22Rv1 (cell line): ENCODE data around the gene DDX31.

Experiments used
- H3K27ac ChIP-seq: fragments of 450-650 bp; 2 replicates; pipeline ENCODE4 v1.5.1; 2017
- ZFX ChIP-seq: fragments of 450-650 bp; IDR thresholded peaks from 2 replicates; pipeline ENCODE4 v1.6.1; 2017; ENCODE audit warnings: antibody characterized with exemption, borderline replicate concordance
- TF ChIP-seq, protein P1 (sequence below): fragments of 450-650 bp; IDR thresholded peaks from 2 replicates; pipeline ENCODE4 v1.5.1; 2017; ENCODE audit warnings: mild to moderate bottlenecking

The DDX31 gene

DNA sequence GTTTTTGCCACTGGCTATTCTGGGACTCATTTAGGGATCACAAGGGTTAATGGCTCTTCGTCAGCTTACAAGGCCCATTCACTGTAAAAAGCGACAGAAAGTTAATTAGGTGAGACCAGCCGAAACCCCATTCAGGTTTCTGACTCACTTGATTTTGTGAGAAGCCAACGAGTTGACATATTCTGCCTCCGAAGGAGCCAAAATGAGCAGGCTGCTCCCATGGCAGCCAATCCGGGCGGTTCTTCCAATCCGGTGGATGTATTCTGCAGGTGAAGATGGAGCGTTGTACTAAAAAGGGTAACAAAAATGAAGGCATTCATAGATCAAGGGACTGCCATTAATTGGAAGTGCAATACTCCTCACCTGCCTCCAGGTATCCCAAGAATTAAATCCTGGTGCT is 39.7 kb downstream of the DDX31 start:
- H3K27ac ChIP-seq, result no peak overlapping the region

DNA sequence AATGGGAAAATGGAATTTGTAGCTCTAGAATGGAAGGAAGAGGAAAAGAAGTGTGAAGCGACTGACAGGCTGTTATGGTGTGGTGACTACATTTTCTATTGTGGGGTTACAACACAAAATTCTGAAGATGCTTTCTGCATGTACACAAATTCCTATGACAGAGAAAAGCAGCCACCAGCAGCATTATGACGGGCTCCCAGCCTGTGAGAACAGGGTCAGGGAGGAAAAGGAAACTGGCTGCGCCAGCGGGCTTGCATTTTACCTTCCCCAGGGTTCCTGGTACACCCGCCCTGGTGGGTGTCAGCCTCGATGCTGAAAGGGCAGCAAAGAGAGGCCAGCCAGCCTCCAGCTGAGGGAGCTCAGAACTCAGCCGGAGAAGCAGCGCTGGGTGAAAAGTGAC is 41.0 kb downstream of the DDX31 start:
- TF ChIP-seq ZFX, result no peak
- TF ChIP-seq, protein P1, sequence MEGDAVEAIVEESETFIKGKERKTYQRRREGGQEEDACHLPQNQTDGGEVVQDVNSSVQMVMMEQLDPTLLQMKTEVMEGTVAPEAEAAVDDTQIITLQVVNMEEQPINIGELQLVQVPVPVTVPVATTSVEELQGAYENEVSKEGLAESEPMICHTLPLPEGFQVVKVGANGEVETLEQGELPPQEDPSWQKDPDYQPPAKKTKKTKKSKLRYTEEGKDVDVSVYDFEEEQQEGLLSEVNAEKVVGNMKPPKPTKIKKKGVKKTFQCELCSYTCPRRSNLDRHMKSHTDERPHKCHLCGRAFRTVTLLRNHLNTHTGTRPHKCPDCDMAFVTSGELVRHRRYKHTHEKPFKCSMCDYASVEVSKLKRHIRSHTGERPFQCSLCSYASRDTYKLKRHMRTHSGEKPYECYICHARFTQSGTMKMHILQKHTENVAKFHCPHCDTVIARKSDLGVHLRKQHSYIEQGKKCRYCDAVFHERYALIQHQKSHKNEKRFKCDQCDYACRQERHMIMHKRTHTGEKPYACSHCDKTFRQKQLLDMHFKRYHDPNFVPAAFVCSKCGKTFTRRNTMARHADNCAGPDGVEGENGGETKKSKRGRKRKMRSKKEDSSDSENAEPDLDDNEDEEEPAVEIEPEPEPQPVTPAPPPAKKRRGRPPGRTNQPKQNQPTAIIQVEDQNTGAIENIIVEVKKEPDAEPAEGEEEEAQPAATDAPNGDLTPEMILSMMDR, result no peak
- H3K27ac ChIP-seq, result no peak overlapping the region

More for the DNA sequence above, 39.7 kb downstream of the DDX31 start:
- TF ChIP-seq, protein P1, result no peak
- TF ChIP-seq ZFX, result no peak

DNA sequence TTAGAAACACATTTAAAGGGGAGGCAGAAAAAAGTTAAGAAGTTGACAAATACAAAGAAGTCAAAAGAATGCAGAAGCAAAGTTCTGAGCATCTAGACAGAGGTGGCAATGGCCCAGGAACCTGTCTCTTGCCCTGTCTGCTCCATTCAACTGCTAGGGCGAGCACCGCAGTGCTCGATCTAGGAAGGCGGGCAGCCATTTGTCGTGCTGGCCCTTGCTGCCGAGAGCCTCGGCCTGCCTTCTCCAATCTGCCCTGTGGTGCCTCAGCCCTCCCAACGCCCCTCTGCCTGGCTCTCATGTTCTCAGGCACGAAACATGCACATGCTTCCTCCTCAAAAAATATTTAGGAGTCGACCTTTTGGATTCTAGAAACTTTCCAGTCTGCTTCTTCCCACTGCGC is 42.2 kb downstream of the DDX31 start:
- TF ChIP-seq, protein P1, result no peak
- TF ChIP-seq ZFX, result no peak
- no peak overlapping the region for H3K27ac ChIP-seq

DNA sequence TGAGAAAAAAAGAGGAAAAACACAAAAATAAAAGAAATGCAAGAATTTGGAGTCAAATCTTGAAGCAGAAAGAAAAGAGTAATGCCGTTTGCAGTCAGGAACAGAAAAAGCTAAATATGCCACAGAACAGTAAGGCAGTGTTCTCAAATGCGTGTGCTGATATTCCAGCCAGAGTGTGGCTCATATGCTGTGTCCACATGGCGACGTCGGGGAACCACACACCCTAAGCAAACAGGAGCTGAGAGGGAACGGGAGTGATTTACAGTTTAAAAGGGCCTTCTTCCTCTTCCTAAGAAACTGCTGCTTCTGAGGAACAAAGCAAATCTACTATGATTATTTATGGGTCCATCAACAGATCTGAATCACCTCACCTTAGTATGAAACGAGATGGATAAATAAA is 42.7 kb downstream of the DDX31 start:
- TF ChIP-seq, protein P1, result no peak
- no peak for TF ChIP-seq ZFX
- no peak overlapping the region for H3K27ac ChIP-seq

DNA sequence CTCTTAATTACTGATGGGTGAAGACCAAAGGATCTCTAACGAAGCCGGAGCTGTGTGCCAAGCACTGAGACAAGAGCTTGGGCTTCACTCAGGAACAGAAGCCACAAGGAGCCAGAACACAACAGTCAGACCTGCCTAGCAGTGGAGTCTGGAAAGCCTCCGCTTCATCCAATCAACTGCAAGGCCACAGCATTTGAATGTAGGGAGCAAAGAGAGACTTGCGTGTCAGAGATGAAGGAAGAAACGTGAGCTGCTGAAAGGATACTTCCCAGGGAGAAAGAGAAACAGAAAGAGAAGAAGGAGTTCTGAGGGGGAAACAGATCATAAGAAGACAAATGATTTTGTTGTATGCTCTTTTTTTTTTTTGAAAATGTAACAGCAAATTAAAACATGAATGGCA is 43.5 kb downstream of the DDX31 start:
- no peak overlapping the region for H3K27ac ChIP-seq
- no peak for TF ChIP-seq ZFX
- TF ChIP-seq, protein P1, result no peak

DNA sequence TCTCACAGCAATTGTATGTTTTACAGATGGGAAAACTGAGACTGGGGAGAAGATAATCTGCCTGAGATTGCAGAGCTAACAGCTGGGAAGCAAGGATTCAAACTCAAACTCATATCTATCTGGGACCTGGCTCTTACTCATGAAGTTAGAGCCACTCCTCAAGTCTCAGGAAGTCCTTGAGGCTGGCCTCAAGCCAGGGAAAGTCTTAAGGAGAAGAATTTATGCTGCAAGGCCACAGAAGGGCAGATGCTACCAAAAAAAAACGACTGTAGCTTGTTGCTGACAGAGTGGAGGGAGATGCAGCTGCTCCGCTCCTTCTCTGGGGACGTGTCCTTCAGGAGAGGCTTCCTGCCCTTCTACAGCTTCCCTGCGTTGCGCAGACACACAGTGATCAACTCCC is 47.6 kb downstream of the DDX31 start:
- no peak for TF ChIP-seq ZFX
- TF ChIP-seq, protein P1, result no peak
- H3K27ac ChIP-seq, result no peak overlapping the region

DNA sequence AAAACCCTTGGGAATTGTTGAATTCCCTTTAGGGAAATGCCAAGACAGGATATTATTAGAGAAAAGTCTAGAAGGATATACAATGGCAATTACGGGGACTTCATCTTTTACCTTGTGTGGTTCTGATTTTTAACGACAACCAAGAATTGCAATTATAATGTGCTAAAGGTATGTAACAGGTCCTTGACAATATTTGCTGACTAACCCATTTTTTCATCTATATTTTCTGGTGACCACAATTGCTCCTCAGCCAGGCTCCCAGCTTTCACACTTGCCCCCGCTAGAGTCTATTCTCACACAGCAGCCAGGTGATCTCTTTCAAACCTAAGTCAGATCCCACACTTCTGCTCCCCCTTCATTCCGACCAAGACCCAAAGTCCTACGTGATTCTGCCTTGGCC is 53.1 kb downstream of the DDX31 start:
- no peak overlapping the region for H3K27ac ChIP-seq
- TF ChIP-seq, protein P1, result no peak
- no peak for TF ChIP-seq ZFX
